SK-N-SH treated with all-trans-retinoic acid at 6 μM for 48 hours (cell line): ENCODE data around the gene GMPR2.

Experiments used
- ATAC-seq: fragments of 200-7000 bp; cut with Tn5 transposase; 3 replicates; pipeline ENCODE4 v1.9.1; 2020; ENCODE audit warnings: mild to moderate bottlenecking, moderate library complexity
- ARNTL ChIP-seq: fragments of 450-650 bp; formaldehyde crosslinking; IDR thresholded peaks from 2 replicates; pipeline ENCODE4 v1.5.0; 2020; ENCODE audit warnings: low read depth, mild to moderate bottlenecking, moderate library complexity, borderline replicate concordance
- BACH2 ChIP-seq: fragments of 250-450 bp; sonication (Bioruptor Pico); IDR thresholded peaks from 2 replicates; pipeline ENCODE4 v1.9.0; 2021; ENCODE audit warnings: mild to moderate bottlenecking, borderline replicate concordance
- CSDC2 ChIP-seq: fragments of 250-450 bp; sonication (Bioruptor Pico); IDR thresholded peaks from 2 replicates; pipeline ENCODE4 v1.5.0; 2020; ENCODE audit warnings: mild to moderate bottlenecking, moderate library complexity
- ESRRG ChIP-seq: fragments of 250-450 bp; sonication (Bioruptor Pico); IDR thresholded peaks from 2 replicates; pipeline ENCODE4 v1.6.1; 2021; ENCODE audit warnings: mild to moderate bottlenecking
- GLIS3 ChIP-seq: fragments of 250-450 bp; sonication (Bioruptor Pico); IDR thresholded peaks from 2 replicates; pipeline ENCODE4 v1.5.0; 2020; ENCODE audit warnings: mild to moderate bottlenecking, moderate library complexity
- ISL1 ChIP-seq: fragments of 250-450 bp; sonication (Bioruptor Pico); IDR thresholded peaks from 2 replicates; pipeline ENCODE4 v2.1.2; 2022; ENCODE audit warnings: mild to moderate bottlenecking, moderate library complexity
- OSR1 ChIP-seq: fragments of 250-450 bp; sonication (Bioruptor Pico); IDR thresholded peaks from 2 replicates; pipeline ENCODE4 v1.8.0; 2022; ENCODE audit warnings: moderate library complexity, mild to moderate bottlenecking, inconsistent platforms
- PPARA ChIP-seq: fragments of 250-450 bp; sonication (Bioruptor Pico); IDR thresholded peaks from 2 replicates; pipeline ENCODE4 v1.5.0; 2020; ENCODE audit warnings: mild to moderate bottlenecking, borderline replicate concordance
- RARB ChIP-seq: fragments of 250-450 bp; sonication (Bioruptor Pico); IDR thresholded peaks from 2 replicates; pipeline ENCODE4 v1.8.0; 2021; ENCODE audit warnings: mild to moderate bottlenecking, moderate library complexity
- SNAI2 ChIP-seq: fragments of 250-450 bp; sonication (Bioruptor Pico); IDR thresholded peaks from 2 replicates; pipeline ENCODE4 v1.5.0; 2020; ENCODE audit warnings: mild to moderate bottlenecking, moderate library complexity
- TCF4 ChIP-seq: fragments of 250-450 bp; sonication (Bioruptor Pico); IDR thresholded peaks from 2 replicates; pipeline ENCODE4 v1.8.0; 2021; ENCODE audit warnings: mild to moderate bottlenecking, moderate library complexity, borderline replicate concordance
- TOX ChIP-seq: fragments of 250-450 bp; sonication (Bioruptor Pico); IDR thresholded peaks from 2 replicates; pipeline ENCODE4 v1.8.0; 2021; ENCODE audit warnings: mild to moderate bottlenecking, moderate library complexity, borderline replicate concordance
- ZC3H10 ChIP-seq: fragments of 250-450 bp; sonication (Bioruptor Pico); IDR thresholded peaks from 2 replicates; pipeline ENCODE4 v1.5.1; 2021; ENCODE audit warnings: mild to moderate bottlenecking, moderate library complexity
- ZFP3 ChIP-seq: fragments of 250-450 bp; sonication (Bioruptor Pico); IDR thresholded peaks from 2 replicates; pipeline ENCODE4 v1.5.0; 2020; ENCODE audit warnings: mild to moderate bottlenecking, moderate library complexity
- ZFP30 ChIP-seq: fragments of 450-650 bp; formaldehyde crosslinking; IDR thresholded peaks from 2 replicates; pipeline ENCODE4 v1.5.0; 2022; ENCODE audit warnings: mild to moderate bottlenecking, moderate library complexity
- ZNF565 ChIP-seq: fragments of 450-650 bp; formaldehyde crosslinking; conservative IDR thresholded peaks from 2 replicates; pipeline ENCODE4 v1.5.0; 2020; ENCODE audit warnings: low read depth, mild to moderate bottlenecking, moderate library complexity
- ZNF70 ChIP-seq: fragments of 450-650 bp; formaldehyde crosslinking; IDR thresholded peaks from 2 replicates; pipeline ENCODE4 v1.5.0; 2020; ENCODE audit warnings: mild to moderate bottlenecking, moderate library complexity
- ZNF8 ChIP-seq: fragments of 450-650 bp; formaldehyde crosslinking; IDR thresholded peaks from 2 replicates; pipeline ENCODE4 v1.5.0; 2020; ENCODE audit warnings: mild to moderate bottlenecking, moderate library complexity
- TF ChIP-seq, protein P1 (sequence below): fragments of 250-450 bp; sonication (Bioruptor Pico); IDR thresholded peaks from 2 replicates; pipeline ENCODE4 v1.5.0; 2020; ENCODE audit warnings: mild to moderate bottlenecking, moderate library complexity
- TF ChIP-seq, protein P2 (sequence below): fragments of 250-450 bp; sonication (Bioruptor Pico); IDR thresholded peaks from 2 replicates; pipeline ENCODE4 v1.8.0; 2020; ENCODE audit warnings: mild to moderate bottlenecking, moderate library complexity, borderline replicate concordance
- TF ChIP-seq, protein P3 (sequence below): fragments of 250-450 bp; sonication (Bioruptor Pico); IDR thresholded peaks from 2 replicates; pipeline ENCODE4 v1.8.0; 2021; ENCODE audit warnings: low read depth, mild to moderate bottlenecking, moderate library complexity, borderline replicate concordance
- TF ChIP-seq, protein P4 (sequence below): fragments of 250-450 bp; sonication (Bioruptor Pico); IDR thresholded peaks from 2 replicates; pipeline ENCODE4 v1.5.1; 2021; ENCODE audit warnings: mild to moderate bottlenecking, moderate library complexity
- TF ChIP-seq, protein P5 (sequence below): fragments of 250-450 bp; sonication (Bioruptor Pico); IDR thresholded peaks from 2 replicates; pipeline ENCODE4 v1.5.1; 2020; ENCODE audit warnings: low read depth, mild to moderate bottlenecking, moderate library complexity

Gene GMPR2

DNA sequence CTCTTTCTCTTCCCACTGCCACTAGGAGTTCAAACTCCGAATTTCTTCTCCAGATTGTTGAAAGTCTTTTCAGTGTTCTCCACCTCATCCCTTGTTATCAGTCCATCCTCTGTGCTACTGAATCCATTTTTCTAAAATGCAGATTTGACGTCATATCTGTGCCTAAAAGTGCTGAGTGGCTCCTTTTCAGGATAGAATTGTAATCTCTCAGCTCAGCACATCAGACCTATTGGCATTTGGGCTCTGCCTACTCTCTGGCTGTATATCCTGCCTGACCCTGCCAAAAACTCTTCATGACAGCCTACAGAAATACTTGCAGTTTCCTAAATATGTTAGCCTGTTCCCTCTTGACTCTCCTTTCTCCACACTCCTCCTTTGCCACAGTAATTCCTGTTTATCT lies 39.7 kb downstream of the GMPR2 start:
- TF ChIP-seq ZNF70 (CRISPR knock-in tag) (no peak), RARB (CRISPR knock-in tag) (no peak), SNAI2 (CRISPR knock-in tag) (no peak), ISL1 (CRISPR knock-in tag) (no peak), ZC3H10 (no peak), GLIS3 (no peak), ARNTL (CRISPR knock-in tag) (no peak), OSR1 (CRISPR knock-in tag) (no peak), ESRRG (CRISPR knock-in tag) (no peak), ZFP3 (CRISPR knock-in tag) (no peak), PPARA (CRISPR knock-in tag) (no peak), BACH2 (CRISPR knock-in tag) (no peak), ZFP30 (no peak), TOX (no peak), CSDC2 (CRISPR knock-in tag) (no peak)
- TF ChIP-seq, protein P1, sequence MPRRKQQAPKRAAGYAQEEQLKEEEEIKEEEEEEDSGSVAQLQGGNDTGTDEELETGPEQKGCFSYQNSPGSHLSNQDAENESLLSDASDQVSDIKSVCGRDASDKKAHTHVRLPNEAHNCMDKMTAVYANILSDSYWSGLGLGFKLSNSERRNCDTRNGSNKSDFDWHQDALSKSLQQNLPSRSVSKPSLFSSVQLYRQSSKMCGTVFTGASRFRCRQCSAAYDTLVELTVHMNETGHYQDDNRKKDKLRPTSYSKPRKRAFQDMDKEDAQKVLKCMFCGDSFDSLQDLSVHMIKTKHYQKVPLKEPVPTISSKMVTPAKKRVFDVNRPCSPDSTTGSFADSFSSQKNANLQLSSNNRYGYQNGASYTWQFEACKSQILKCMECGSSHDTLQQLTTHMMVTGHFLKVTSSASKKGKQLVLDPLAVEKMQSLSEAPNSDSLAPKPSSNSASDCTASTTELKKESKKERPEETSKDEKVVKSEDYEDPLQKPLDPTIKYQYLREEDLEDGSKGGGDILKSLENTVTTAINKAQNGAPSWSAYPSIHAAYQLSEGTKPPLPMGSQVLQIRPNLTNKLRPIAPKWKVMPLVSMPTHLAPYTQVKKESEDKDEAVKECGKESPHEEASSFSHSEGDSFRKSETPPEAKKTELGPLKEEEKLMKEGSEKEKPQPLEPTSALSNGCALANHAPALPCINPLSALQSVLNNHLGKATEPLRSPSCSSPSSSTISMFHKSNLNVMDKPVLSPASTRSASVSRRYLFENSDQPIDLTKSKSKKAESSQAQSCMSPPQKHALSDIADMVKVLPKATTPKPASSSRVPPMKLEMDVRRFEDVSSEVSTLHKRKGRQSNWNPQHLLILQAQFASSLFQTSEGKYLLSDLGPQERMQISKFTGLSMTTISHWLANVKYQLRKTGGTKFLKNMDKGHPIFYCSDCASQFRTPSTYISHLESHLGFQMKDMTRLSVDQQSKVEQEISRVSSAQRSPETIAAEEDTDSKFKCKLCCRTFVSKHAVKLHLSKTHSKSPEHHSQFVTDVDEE (CRISPR knock-in tag) = no peak
- TF ChIP-seq, protein P2, sequence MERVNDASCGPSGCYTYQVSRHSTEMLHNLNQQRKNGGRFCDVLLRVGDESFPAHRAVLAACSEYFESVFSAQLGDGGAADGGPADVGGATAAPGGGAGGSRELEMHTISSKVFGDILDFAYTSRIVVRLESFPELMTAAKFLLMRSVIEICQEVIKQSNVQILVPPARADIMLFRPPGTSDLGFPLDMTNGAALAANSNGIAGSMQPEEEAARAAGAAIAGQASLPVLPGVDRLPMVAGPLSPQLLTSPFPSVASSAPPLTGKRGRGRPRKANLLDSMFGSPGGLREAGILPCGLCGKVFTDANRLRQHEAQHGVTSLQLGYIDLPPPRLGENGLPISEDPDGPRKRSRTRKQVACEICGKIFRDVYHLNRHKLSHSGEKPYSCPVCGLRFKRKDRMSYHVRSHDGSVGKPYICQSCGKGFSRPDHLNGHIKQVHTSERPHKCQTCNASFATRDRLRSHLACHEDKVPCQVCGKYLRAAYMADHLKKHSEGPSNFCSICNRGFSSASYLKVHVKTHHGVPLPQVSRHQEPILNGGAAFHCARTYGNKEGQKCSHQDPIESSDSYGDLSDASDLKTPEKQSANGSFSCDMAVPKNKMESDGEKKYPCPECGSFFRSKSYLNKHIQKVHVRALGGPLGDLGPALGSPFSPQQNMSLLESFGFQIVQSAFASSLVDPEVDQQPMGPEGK = no peak
- TF ChIP-seq, protein P3, sequence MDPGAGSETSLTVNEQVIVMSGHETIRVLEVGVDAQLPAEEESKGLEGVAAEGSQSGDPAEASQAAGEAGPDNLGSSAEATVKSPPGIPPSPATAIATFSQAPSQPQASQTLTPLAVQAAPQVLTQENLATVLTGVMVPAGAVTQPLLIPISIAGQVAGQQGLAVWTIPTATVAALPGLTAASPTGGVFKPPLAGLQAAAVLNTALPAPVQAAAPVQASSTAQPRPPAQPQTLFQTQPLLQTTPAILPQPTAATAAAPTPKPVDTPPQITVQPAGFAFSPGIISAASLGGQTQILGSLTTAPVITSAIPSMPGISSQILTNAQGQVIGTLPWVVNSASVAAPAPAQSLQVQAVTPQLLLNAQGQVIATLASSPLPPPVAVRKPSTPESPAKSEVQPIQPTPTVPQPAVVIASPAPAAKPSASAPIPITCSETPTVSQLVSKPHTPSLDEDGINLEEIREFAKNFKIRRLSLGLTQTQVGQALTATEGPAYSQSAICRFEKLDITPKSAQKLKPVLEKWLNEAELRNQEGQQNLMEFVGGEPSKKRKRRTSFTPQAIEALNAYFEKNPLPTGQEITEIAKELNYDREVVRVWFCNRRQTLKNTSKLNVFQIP (CRISPR knock-in tag) = no peak
- TF ChIP-seq, all 23 proteins: peak for 0
- no peak for ATAC-seq

DNA sequence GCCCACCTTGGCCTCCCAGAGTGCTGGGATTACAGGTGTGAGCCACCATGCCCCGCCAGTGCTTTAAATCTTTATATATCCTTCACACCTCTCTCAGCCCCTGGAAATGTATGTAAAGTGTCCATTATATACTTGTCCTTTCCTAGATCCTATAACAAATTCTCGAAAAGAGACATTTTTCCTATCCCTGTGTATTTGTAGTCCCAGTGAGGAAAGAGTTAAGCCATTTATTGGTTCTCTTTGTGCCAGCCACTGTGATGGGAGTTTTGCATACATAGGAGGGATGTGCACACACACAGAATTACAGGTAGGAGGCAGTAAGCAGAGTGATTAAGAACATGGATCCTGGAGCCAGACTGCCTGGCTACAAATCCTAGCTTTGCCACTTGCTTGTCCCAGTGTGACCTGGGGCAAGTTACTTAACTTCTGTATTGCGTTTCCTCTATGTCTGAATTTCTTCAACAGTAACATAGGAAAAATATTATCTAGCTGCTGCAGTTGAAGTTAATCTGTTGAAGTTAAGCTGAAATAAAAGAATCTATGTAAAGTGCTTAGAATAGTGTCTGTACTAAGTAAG lies 40.8 kb downstream of the GMPR2 start:
- no peak for TF ChIP-seq CSDC2 (CRISPR knock-in tag)
- TF ChIP-seq, protein P4, sequence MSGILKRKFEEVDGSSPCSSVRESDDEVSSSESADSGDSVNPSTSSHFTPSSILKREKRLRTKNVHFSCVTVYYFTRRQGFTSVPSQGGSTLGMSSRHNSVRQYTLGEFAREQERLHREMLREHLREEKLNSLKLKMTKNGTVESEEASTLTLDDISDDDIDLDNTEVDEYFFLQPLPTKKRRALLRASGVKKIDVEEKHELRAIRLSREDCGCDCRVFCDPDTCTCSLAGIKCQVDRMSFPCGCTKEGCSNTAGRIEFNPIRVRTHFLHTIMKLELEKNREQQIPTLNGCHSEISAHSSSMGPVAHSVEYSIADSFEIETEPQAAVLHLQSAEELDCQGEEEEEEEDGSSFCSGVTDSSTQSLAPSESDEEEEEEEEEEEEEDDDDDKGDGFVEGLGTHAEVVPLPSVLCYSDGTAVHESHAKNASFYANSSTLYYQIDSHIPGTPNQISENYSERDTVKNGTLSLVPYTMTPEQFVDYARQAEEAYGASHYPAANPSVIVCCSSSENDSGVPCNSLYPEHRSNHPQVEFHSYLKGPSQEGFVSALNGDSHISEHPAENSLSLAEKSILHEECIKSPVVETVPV (CRISPR knock-in tag) = no peak
- no peak for TF ChIP-seq TOX
- TF ChIP-seq, protein P2 = no peak
- TF ChIP-seq ZNF8 (CRISPR knock-in tag) = no peak
- no peak for TF ChIP-seq ESRRG (CRISPR knock-in tag)
- TF ChIP-seq ZFP3 (CRISPR knock-in tag) = no peak
- no peak for TF ChIP-seq ZNF565 (CRISPR knock-in tag)
- TF ChIP-seq ZFP30 = no peak
- no peak for ATAC-seq

DNA sequence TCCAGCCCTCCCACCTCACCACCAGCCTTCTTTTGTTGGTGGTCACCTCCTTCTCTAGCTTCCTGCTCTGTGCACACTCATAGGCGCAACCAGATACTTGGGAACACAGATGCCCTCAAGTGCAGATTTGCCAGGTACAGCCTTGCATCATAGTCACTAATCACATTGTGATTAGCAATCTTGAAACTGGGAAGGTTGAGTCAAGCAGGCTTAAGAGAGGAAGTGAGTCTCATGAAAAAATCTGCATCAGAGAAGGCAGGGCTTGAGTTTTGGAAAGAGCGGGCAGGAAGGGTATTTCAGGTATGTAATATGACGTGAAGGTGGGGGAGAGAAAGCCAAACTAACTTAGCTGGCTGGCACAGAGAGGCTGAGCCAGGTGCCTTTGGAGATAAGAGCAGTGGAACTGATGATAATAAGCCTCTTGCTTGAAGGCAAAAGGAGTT lies 41.4 kb downstream of the GMPR2 start:
- no peak for ATAC-seq
- TF ChIP-seq ARNTL (CRISPR knock-in tag) (no peak), OSR1 (CRISPR knock-in tag) (no peak), ESRRG (CRISPR knock-in tag) (no peak), TCF4 (CRISPR knock-in tag) (no peak), BACH2 (CRISPR knock-in tag) (no peak), ZNF70 (CRISPR knock-in tag) (no peak), ZNF565 (CRISPR knock-in tag) (no peak), RARB (CRISPR knock-in tag) (no peak), ZFP3 (CRISPR knock-in tag) (no peak), CSDC2 (CRISPR knock-in tag) (no peak), ZC3H10 (no peak), ZNF8 (CRISPR knock-in tag) (no peak)
- TF ChIP-seq, protein P5, sequence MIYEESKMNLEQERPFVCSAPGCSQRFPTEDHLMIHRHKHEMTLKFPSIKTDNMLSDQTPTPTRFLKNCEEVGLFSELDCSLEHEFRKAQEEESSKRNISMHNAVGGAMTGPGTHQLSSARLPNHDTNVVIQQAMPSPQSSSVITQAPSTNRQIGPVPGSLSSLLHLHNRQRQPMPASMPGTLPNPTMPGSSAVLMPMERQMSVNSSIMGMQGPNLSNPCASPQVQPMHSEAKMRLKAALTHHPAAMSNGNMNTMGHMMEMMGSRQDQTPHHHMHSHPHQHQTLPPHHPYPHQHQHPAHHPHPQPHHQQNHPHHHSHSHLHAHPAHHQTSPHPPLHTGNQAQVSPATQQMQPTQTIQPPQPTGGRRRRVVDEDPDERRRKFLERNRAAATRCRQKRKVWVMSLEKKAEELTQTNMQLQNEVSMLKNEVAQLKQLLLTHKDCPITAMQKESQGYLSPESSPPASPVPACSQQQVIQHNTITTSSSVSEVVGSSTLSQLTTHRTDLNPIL (CRISPR knock-in tag) = no peak
- TF ChIP-seq, protein P2 = no peak
